ENCODE measurements around the gene NUP62CL. TPM values are rescaled to one million over a fixed set of nuclear protein-coding genes. Genes with fewer than 3 reads are reported as not detected.

The NUP62CL gene
- total RNA-seq, 1 donor from 2014 or later = 0.52 TPM

- H2AFZ ChIP-seq (ENCODE audit: low read depth, low read length) = no peak overlapping the region
- H3K36me3 ChIP-seq (ENCODE audit: insufficient read depth, low read length) = no peaks in the 10 kb centered on the region
- no peaks in the 10 kb centered on the region for H3K9me3 ChIP-seq (ENCODE audit: insufficient read depth, low read depth, low read length)
- Mint-ChIP-seq H3K4me3 (ENCODE audit: unreplicated experiment) (no peak overlapping the region), H3K27me3 (ENCODE audit: low read depth, unreplicated experiment) (no peaks in the 10 kb centered on the region), H3K27ac (ENCODE audit: unreplicated experiment) (no peak overlapping the region), H3K36me3 (ENCODE audit: low read depth, unreplicated experiment) (no peaks in the 10 kb centered on the region), H3K4me1 (ENCODE audit: low read depth, unreplicated experiment) (no peaks in the 10 kb centered on the region), H3K9me3 (ENCODE audit: unreplicated experiment) (no peaks in the 10 kb centered on the region)
- no peak overlapping the region for H3K27ac ChIP-seq (ENCODE audit: low read depth, low read length)
- H3K4me2 ChIP-seq (ENCODE audit: low read length) = no peak overlapping the region
- no peaks in the 10 kb centered on the region for H3K27me3 ChIP-seq (ENCODE audit: insufficient read depth, low read length)
- H3K79me2 ChIP-seq (ENCODE audit: insufficient read depth, low read length) = no peaks in the 10 kb centered on the region
- DNase-seq (ENCODE audit: low read depth) (no peak), FAIRE-seq (no peak)
- no peaks in the 10 kb centered on the region for H3K4me1 ChIP-seq (ENCODE audit: insufficient read depth, low read length)
- no peak overlapping the region for H3K4me3 ChIP-seq (ENCODE audit: insufficient read depth, low read depth, low read length)
- TF ChIP-seq EZH2 (IDR thresholded peaks at IDR 0.05; ENCODE audit: insufficient read depth, low read length) = no peak
- TF ChIP-seq CTCF (IDR thresholded peaks at IDR 0.05; ENCODE audit: insufficient read depth, low read depth, low read length) = no peak
- H4K20me1 ChIP-seq (ENCODE audit: insufficient read depth, low read length) = no peaks in the 10 kb centered on the region
- H3K9ac ChIP-seq (ENCODE audit: low read length) = no peak overlapping the region
Measured at GRCh38 chrX:107227780-107228485, 21.7 kb upstream of the NUP62CL start.

GRCh38 chrX:107226757-107227156 is 20.5 kb upstream of the NUP62CL start:
- Histone ChIP-seq H3K4me2 (ENCODE audit: low read length) (no peak overlapping the region), H3K27me3 (ENCODE audit: insufficient read depth, low read length) (no peaks in the 10 kb centered on the region), H3K36me3 (ENCODE audit: insufficient read depth, low read length) (no peaks in the 10 kb centered on the region), H2AFZ (ENCODE audit: low read depth, low read length) (no peak overlapping the region), H3K9ac (ENCODE audit: low read length) (no peak overlapping the region), H3K9me3 (ENCODE audit: insufficient read depth, low read depth, low read length) (no peaks in the 10 kb centered on the region), H3K4me1 (ENCODE audit: insufficient read depth, low read length) (no peaks in the 10 kb centered on the region), H3K27ac (ENCODE audit: low read depth, low read length) (no peak overlapping the region), H4K20me1 (ENCODE audit: insufficient read depth, low read length) (no peaks in the 10 kb centered on the region), H3K79me2 (ENCODE audit: insufficient read depth, low read length) (no peaks in the 10 kb centered on the region), H3K4me3 (ENCODE audit: insufficient read depth, low read depth, low read length) (no peak overlapping the region)
- DNase-seq (ENCODE audit: low read depth) (no peak), FAIRE-seq (peak; percentile 91)
- Mint-ChIP-seq H3K4me1 (ENCODE audit: low read depth, unreplicated experiment) (no peaks in the 10 kb centered on the region), H3K27me3 (ENCODE audit: low read depth, unreplicated experiment) (no peaks in the 10 kb centered on the region), H3K36me3 (ENCODE audit: low read depth, unreplicated experiment) (no peaks in the 10 kb centered on the region), H3K4me3 (ENCODE audit: unreplicated experiment) (no peak overlapping the region), H3K27ac (ENCODE audit: unreplicated experiment) (no peak overlapping the region), H3K9me3 (ENCODE audit: unreplicated experiment) (no peaks in the 10 kb centered on the region)
- TF ChIP-seq CTCF (IDR thresholded peaks at IDR 0.05; ENCODE audit: insufficient read depth, low read depth, low read length) (no peak), EZH2 (IDR thresholded peaks at IDR 0.05; ENCODE audit: insufficient read depth, low read length) (no peak)

- DNase-seq (ENCODE audit: low read depth) = no peak
- Histone ChIP-seq H3K27me3 (ENCODE audit: insufficient read depth, low read length) (no peaks in the 10 kb centered on the region), H3K79me2 (ENCODE audit: insufficient read depth, low read length) (no peaks in the 10 kb centered on the region), H3K4me3 (ENCODE audit: insufficient read depth, low read depth, low read length) (no peak overlapping the region), H3K36me3 (ENCODE audit: insufficient read depth, low read length) (no peaks in the 10 kb centered on the region), H3K27ac (ENCODE audit: low read depth, low read length) (no peak overlapping the region), H3K4me1 (ENCODE audit: insufficient read depth, low read length) (no peaks in the 10 kb centered on the region), H3K4me2 (ENCODE audit: low read length) (no peak overlapping the region), H2AFZ (ENCODE audit: low read depth, low read length) (no peak overlapping the region), H4K20me1 (ENCODE audit: insufficient read depth, low read length) (no peaks in the 10 kb centered on the region), H3K9ac (ENCODE audit: low read length) (no peak overlapping the region), H3K9me3 (ENCODE audit: insufficient read depth, low read depth, low read length) (no peaks in the 10 kb centered on the region)
- H3K9me3 Mint-ChIP-seq (ENCODE audit: unreplicated experiment) = no peaks in the 10 kb centered on the region
- TF ChIP-seq CTCF (IDR thresholded peaks at IDR 0.05; ENCODE audit: insufficient read depth, low read depth, low read length) (no peak), EZH2 (IDR thresholded peaks at IDR 0.05; ENCODE audit: insufficient read depth, low read length) (no peak)
- H3K27me3 Mint-ChIP-seq (ENCODE audit: low read depth, unreplicated experiment) = no peaks in the 10 kb centered on the region
- no peak overlapping the region for H3K27ac Mint-ChIP-seq (ENCODE audit: unreplicated experiment)
- no peaks in the 10 kb centered on the region for H3K4me1 Mint-ChIP-seq (ENCODE audit: low read depth, unreplicated experiment)
- FAIRE-seq = no peak
- no peaks in the 10 kb centered on the region for H3K36me3 Mint-ChIP-seq (ENCODE audit: low read depth, unreplicated experiment)
- no peak overlapping the region for H3K4me3 Mint-ChIP-seq (ENCODE audit: unreplicated experiment)
Measured at GRCh38 chrX:107213477-107213876, 7.2 kb upstream of the NUP62CL start.

All from astrocyte (in vitro differentiated cells and primary cell).